ENCODE measurements around the gene PDK2.
"Not testable (repeated sequence)": the region's sequence is repeated elsewhere in the genome, so short reads cannot be mapped to it uniquely, and the experiment has no call there.

Gene PDK2

DNA sequence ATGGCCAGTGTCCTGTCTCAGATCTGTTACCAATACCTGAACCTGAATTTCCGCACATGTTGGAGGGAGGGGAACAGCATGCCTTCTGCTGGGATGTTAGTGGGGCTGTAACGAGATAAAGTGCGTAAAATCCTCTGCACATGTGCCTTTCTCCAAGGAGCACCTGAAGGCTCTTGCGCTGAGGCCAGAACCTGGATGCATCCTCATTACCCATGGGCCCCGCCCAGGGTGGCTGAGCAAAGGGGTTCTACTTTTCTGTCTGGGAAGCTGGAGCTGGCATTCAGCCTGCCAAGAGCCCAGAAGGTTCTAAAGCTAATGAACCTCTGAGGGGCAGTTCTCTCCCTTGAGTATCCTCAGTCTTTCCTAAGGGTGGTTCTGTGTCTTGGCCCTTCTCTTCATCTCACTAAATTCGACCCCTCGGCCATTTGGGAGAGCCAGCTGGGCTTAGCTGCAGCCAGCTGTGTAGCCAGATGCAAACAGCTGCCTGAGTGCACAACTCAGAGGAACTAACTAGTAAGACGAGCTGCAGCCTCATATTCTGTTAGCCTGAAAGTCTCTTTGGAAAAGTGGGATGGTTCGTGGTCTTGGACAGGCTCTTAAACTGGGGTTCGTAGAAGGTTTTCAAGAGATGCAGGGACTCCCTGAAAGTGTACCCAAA lies 36.7 kb upstream of the PDK2 start:
- no peak for DNase-seq (ENCODE audit: low read depth, low spot score)

DNA sequence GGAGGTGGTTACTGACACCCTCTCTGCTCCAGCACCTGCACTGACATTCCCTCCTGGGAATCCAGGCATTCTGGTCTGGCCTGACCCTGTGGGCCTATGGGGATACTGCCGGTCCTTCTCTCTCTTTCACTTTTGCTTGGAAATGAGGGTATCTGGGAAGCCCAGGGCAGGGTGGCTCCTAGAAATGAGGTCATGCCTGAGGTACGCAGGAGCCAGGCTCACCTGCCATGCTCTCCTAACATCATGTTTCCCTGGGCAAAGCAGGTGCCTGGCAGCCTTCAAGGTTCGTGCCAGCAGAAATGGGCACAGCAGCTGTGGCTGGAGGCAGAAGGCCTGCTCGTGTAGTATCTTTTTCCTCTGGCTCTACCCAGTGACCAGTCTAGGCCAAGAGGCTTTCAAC lies 35.9 kb upstream of the PDK2 start:
- no peak for DNase-seq (ENCODE audit: low read depth, low spot score)

DNA sequence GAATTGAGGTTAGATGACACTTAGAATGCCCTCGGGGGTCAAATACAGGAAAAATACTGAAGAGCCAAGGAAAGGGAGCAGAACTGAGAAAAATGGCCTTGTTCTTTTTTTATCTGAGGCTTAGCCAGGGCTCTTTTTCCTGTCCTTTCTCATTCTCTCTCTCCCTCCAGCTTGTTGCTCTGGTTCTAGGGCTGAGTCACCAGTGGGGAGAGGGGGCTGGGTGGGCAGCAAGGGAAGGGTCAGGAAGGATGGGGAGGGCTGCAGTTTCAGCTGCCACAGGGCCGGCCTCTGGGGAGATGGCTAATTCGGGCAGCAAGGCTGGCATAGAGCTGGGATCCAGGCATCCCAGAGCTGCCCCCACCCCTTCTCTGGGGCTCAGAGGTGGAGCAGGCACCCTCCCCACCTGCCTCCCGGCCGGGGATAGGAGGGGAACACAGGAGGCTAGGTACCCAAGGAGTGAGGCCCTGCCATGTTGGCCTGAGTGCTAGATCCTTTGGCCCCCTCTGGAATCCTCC lies 35.3 kb upstream of the PDK2 start:
- DNase-seq (ENCODE audit: low read depth, low spot score): no peak

DNA sequence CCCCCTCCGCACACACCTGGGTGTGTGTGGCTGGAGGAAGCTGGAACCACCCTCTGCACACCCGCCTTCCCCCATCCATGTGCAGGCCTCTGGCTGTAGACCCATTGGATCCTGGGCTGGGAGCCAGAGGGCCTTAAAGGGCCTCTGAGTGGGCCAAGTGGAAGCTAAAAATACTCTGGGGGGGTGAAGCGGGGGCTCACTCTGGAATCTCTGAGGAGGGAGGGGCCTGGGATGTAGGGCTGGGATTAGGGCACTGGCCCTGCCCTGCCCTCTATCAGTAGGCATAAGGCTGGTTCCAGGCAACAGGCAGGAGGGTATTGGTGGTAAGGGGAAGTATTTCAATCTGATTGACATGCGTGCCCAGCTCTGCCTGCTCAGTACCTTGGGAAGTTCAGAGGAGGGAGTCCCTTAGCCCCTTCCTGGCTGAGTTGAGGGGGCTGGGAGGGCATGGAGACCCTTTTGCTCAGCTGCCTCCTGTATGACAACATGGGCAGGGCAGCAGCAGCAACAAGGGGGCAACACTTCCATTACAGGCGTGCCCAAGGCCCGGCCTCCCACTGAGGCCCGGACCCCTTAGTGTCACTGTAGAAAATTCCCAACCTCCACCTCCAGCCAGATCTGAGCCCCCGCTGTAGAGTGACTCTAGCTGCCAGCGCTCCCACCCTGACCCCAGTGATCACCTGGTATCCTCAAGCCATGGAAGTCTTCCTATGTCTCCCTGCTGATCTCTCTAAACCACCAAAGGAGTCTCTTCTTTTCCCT lies 34.0 kb upstream of the PDK2 start:
- no peak for DNase-seq (ENCODE audit: low read depth, low spot score)

- DNase-seq (ENCODE audit: low read depth, low spot score): not testable (repeated sequence)
Measured at GRCh38 chr17:50061713-50062045, 33.5 kb upstream of the PDK2 start.

DNA sequence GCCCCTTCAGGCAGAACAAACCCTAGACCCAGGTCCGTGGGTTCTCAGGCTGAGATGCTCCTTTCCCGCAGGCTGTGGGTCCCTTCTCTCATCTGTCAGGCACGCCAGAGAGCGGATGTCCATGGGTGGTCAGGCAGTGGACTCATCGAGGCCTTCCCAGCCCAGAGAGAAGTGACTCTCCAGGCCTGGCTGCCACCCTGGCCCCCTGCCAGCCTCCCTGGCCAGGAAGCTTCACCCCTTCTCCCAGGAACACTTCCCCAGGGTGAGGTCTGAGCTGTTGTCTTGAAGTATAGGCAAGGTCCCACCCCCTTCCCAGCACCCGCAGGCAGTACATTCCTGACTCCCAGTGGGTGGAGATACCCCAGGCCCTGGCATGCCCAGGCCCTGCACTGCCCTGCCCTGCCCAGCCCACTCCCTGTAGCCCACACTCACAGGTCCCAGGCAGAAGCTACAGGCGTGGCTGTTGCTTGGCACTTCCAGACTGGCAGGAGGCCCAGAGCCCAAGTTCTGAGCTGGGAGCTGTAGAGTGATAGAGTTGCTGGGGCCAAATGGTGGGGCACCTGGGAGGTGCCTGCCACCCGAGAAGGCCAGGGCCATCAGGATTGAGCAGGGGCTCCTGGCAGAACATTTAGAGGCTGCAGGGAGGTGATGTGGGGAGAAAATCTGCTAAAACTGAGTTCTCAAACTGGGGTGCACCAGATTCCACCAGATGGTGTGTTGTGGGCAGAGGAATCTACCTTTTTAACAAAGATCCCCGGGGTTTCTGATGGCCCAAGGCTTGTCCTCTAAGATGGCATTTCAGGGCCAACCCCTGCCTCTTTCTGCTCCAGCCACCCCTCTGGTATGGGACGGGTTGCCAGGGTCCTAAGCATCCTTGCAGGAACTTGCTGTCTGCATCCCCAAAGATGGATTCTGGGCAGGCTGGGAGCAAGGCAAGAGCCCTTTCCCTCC lies 32.6 kb upstream of the PDK2 start:
- DNase-seq (ENCODE audit: low read depth, low spot score): no peak

DNA sequence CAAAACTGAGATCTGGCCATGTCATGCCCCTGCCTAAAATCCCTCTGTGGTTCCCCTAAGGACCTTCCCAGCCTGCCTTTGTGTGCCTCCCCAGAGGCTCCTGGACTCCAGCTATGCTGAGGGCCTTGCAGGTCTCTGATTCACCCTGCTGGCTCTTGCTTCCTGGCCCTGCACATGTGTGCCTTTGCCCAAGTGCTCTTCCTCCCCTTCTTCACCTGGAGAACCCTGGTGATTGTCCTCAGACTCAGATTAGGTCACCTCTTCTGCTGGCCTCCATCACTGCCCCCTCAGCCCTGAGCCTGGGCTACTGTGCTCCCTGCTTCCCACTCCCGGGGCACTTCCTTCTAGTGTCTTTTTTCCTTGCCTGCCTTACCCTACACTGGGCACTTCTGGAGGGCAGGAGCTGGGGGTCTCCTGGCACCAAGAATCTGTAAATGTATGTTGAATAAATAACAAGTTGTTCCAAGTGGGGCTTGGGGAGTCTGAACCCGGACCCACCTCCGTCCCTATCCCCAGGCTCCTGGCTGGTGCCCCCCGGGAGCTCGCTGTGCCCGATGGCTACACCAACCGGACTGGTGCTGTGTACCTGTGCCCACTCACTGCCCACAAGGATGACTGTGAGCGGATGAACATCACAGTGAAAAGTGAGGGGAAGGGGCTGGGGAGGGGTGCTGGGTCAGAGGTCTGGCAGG lies 31.4 kb upstream of the PDK2 start:
- DNase-seq (ENCODE audit: low read depth, low spot score): no peak

DNA sequence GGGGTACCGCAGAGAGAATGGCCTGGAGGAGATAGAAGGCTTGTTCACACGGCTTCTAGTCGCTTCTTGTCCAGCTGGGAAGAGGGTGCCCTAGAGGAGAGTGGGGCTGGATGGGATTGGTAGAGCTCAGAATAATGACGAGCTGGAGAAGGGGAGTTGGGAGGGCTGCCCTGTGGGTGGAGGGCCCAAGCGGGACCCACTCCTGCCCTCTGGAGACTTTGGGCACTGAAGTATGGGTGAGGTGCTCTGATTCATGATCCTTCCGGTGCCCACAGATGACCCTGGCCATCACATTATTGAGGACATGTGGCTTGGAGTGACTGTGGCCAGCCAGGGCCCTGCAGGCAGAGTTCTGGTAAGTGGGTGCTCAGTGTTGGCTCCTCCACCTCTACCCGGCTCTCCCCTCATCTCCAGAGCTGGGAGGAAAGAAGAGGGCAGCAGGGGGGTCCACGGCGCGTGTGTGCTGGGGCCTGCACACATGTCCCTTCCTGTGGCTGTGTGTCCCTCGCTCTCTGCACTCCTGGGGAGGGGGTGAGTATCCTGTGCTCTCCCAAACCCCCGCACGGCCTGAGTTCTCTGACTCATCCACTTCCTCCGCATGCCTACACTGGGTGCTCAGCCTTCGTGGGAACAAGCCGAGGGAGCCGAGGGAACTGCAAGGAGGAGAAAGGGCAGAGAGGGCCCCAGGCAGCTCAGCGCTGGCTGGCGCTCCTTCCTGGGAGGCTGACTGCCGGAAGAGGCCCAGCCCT lies 30.7 kb upstream of the PDK2 start:
- DNase-seq (ENCODE audit: low read depth, low spot score): no peak

- no peak for DNase-seq (ENCODE audit: low read depth, low spot score)
Measured at GRCh38 chr17:50065056-50065455, 30.1 kb upstream of the PDK2 start.

DNA sequence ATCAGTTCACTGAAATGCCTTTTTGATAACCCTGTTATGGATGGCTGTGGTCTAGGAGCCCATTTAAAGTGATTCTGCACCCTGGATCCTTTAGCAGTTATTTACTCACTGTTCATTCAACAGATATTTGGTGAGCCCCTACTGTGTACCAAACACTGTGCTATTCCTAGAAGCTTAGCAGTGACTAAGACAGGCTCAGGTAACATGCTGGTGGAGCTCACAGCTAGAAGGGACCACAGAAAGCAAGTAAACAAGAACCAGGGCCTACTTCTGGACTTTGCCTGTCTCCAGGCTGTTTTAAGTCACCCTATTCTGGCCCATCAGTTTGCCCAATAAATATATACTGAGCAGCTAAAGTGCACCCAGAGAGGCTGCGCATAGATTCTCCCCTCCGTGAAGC lies 28.2 kb upstream of the PDK2 start:
- DNase-seq (ENCODE audit: low read depth, low spot score): no peak

GRCh38 chr17:50067996-50068395 lies 27.2 kb upstream of the PDK2 start:
- DNase-seq (ENCODE audit: low read depth, low spot score): no peak

DNA sequence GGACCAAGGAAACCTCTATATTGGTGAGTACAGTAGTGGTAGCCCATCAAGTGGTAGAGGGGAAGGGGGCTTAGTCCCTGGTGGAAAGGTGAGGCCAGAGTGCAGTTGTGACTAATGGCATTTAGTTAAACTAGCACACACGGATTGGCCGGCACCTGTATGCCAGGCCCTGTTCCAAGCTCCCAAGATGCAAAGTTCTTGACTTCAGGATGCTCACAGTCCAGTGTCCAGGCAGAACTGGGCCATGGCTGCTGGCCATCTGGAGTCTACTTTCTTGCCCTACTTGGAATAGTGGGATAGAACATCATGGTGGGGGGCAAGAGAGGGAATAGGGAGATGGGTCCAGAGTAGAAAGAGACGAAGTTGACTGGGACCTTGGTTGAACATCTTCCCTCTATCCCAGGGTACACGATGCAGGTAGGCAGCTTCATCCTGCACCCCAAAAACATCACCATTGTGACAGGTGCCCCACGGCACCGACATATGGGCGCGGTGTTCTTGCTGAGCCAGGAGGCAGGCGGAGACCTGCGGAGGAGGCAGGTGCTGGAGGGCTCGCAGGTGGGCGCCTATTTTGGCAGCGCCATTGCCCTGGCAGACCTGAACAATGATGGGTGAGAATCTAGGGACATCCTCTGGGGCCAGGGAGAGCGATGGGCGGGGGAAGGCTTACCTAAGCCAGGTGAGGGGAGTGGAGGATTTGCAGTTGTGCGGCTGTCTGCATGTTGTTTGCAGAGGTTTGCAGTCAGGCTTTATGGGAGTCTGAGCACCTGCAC lies 24.1 kb upstream of the PDK2 start:
- no peak for DNase-seq (ENCODE audit: low read depth, low spot score)

DNA sequence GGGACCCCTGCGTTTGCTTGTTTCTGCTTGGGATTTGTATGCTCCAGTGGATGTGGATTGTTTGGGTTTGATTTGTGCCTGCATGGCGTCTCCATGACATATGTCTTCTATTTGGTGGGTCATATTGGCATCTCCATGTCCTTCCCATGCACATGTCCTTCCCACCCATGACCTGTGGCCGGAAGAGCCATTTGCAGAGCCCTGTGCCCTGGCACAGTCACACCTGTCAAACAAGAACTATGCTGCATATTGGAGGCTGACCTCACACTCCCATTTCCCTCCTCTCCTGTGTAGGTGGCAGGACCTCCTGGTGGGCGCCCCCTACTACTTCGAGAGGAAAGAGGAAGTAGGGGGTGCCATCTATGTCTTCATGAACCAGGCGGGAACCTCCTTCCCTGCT lies 23.5 kb upstream of the PDK2 start:
- no peak for DNase-seq (ENCODE audit: low read depth, low spot score)

DNA sequence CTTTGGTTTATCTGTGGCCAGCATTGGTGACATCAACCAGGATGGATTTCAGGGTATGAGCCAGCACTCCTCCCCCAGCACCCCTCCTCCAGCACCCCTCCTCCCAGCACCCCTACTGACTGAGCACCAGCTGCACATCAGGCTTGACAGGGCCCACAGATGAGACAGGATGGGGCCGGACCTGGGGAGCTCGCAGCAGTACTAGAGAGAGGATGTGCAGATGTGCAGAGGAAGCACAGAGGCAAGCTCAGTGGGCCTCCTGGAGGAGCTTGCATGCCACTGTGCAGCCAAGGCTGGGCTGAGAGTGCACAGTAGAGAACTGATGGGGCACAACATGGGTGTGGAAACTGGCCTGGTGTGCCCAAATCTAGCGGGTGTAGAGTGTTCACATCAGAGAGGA lies 23.0 kb upstream of the PDK2 start:
- DNase-seq (ENCODE audit: low read depth, low spot score): no peak

DNA sequence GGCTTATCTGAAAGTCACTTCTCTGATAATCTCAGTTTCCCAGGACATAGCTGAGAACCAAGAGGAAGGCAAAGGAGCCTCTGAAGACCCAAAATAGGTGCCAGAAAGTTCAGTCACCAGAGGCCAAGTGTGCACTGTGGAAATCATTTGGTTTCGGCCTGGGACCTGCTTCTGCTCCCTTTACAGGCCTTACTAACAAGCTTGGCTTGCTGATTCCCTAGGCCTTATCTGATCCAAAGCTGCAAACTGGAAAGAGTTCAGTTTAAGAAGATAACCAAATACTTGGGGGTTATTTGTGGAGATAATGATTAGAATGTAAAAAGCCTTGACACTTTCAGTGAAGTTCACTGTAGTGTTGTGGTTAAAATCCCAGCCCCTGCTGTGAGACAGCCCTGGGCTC lies 22.2 kb upstream of the PDK2 start:
- no peak for DNase-seq (ENCODE audit: low read depth, low spot score)

- DNase-seq (ENCODE audit: low read depth, low spot score): no peak
Measured at GRCh38 chr17:50074227-50074626, 20.9 kb upstream of the PDK2 start.

- no peak for DNase-seq (ENCODE audit: low read depth, low spot score)
Measured at GRCh38 chr17:50075446-50076032, 19.6 kb upstream of the PDK2 start.

DNA sequence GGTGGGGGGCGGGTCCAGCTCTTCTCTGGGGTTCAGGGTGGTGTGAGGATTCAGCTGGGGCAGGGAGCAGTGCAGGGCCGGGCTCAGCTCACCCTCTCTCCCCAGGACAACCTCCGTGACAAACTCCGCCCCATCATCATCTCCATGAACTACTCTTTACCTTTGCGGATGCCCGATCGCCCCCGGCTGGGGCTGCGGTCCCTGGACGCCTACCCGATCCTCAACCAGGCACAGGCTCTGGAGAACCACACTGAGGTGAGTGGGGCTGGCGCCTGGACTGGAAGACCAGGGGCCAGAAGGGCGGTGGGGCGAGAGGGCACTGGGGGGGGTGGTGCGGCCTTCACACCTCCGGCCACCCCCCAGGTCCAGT lies 18.9 kb upstream of the PDK2 start:
- no peak for DNase-seq (ENCODE audit: low read depth, low spot score)

DNA sequence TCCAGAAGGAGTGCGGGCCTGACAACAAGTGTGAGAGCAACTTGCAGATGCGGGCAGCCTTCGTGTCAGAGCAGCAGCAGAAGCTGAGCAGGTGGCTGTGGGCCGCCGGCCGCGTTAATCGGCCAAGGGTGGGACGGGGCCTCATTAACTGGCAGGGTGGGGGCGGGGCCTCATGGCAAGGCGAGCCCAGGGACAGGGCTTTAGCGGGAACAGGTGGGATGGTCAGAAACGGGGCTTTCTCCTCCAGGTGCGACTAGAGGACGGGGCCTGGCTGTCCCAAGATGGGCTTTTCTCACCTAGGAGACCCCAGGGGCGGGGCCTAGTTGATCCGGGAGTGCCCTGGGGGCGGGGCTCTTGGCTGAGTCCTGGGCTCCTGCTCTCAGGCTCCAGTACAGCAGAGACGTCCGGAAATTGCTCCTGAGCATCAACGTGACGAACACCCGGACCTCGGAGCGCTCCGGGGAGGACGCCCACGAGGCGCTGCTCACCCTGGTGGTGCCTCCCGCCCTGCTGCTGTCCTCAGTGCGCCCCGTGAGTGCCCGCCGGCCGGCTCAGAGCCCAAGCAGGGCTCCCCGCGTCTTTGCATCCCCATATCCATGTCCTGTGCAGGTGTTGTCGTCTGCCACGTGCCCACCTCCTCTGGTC lies 18.4 kb upstream of the PDK2 start:
- no peak for DNase-seq (ENCODE audit: low read depth, low spot score)
